ENCODE data around the gene SPDYE2B. TPM values are rescaled to one million over a fixed set of nuclear protein-coding genes. Genes with fewer than 3 reads are reported as not detected.
A peak's percentile ranks its signal among the peaks of the same experiment; 100 is the strongest.
"Not testable (repeated sequence)": the region's sequence is repeated elsewhere in the genome, so short reads cannot be mapped to it uniquely, and the experiment has no call there.

SPDYE2B gene
- total RNA-seq, 1 donor from 2014 or later = not detected

DNA sequence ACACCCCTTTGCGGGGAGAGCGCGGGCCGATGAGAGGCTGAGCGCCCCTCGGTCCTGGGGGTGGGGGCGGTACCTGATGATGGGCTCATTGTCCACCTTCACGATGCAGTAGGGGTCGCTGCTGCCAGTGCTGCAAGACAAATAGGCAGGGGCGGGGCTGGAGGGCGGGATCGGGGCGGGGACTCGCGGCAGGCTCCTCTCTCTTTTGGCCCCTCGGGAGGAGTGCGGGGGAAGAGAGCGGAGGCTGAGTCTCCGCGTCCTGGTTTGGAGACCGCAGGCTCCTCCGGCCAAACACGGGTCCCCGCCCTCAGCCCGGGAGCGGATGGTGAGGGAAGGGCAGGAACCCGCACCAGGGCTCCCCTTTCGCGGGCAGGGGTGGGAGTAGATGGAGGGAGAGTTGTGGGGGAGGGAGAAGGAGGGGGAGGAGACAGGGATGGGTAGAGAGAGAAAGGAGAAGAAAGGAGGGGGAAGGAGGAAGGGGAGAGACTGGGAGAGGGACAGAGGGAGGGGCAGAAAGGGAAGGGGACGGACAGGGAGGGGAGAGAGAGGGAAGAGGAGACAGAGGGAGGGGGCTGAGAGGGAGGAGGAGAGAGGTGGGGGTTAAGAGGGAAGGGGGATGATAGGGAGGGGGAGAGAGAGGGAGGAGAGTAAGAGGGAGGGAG lies 39.0 kb upstream of the SPDYE2B start:
- H3K4me3 ChIP-seq (ENCODE audit: insufficient read depth, low read depth, low read length); H3K4me3 Mint-ChIP-seq (ENCODE audit: unreplicated experiment); H3K79me2 ChIP-seq (ENCODE audit: insufficient read depth, low read length); H3K9ac ChIP-seq (ENCODE audit: low read length); H3K9me3 Mint-ChIP-seq (ENCODE audit: unreplicated experiment); H3K4me1 ChIP-seq (ENCODE audit: insufficient read depth, low read length); FAIRE-seq; H3K4me1 Mint-ChIP-seq (ENCODE audit: low read depth, unreplicated experiment); DNase-seq (ENCODE audit: low read depth); H3K36me3 ChIP-seq (ENCODE audit: insufficient read depth, low read length); H3K27me3 ChIP-seq (ENCODE audit: insufficient read depth, low read length); H3K4me2 ChIP-seq (ENCODE audit: low read length); H3K36me3 Mint-ChIP-seq (ENCODE audit: low read depth, unreplicated experiment); H2AFZ ChIP-seq (ENCODE audit: low read depth, low read length); H3K27me3 Mint-ChIP-seq (ENCODE audit: low read depth, unreplicated experiment); H3K9me3 ChIP-seq (ENCODE audit: insufficient read depth, low read depth, low read length); H3K27ac ChIP-seq (ENCODE audit: low read depth, low read length); H3K27ac Mint-ChIP-seq (ENCODE audit: unreplicated experiment); H4K20me1 ChIP-seq (ENCODE audit: insufficient read depth, low read length): not testable (repeated sequence)

DNA sequence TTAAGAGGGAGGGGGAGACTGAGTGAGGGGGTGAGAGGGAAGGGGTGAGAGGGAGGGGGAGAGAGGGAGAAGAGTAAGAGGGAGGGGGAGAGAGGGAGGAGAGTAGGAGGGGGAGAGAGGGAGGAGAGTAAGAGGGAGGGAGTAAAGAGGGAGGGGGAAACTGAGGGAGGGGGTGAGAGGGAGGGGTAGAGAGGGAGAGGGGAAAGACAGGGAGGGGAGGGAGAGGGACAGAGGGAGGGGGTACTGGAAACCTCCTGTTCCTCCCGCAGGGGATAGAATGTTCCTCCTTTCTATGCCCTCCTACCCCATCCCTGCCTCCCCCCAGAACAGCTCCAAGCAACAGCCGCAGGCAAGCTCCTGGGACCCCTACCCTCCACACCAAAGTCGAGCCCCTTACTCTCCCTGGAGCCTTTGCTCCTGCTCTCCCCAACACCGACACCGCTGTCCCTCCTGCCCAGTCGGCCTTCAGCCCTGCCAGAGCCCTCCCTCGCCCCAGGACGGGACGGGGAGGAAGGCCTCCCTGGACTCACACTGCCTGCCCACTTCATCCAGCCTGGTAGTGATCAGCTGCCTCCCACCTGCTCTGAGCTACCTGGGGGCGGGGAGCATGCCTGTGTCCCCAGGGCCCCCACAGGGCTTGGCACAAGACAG lies 38.3 kb upstream of the SPDYE2B start:
- not testable (repeated sequence) for H3K4me3 Mint-ChIP-seq (ENCODE audit: unreplicated experiment); DNase-seq (ENCODE audit: low read depth)

DNA sequence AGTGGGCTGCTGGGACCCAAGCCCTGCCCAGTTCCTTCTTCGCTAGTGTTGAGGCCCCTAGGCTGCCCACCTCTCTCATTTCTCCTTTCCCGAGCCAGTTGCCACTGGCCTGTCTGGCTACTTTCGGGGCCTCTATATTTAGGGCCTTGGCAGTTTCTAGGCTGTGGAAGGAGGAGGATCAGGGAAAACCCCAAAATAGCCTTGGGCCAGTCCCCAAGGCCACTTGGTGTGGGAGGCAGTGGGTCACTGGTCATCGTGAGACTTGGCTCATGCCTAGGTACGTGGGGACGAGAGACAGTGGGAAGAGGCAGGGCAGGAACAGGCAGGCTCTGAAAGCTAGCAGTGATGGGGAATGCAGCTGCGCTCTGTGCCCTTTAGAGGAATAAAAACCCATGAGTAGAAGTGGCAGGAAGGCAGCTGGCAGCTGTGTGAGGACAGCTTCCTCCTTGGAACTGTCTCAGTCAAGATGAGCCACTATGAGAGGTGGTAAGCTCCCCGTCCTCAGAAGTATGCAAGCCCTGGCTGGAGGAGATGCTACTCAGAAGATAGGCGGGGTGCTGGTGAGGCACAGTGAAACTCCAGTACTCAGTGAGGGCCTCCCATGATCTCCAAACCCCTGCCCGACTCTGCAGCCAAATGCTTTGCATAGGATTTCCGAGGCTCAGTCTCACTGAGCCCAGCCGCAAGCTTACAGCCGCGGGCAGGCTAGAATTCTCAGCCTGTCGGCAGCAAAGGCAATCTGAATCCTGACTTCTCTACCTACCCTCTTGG lies 36.4 kb upstream of the SPDYE2B start:
- H3K27ac ChIP-seq (ENCODE audit: low read depth, low read length); FAIRE-seq; H3K36me3 ChIP-seq (ENCODE audit: insufficient read depth, low read length); H3K27me3 ChIP-seq (ENCODE audit: insufficient read depth, low read length); H3K27me3 Mint-ChIP-seq (ENCODE audit: low read depth, unreplicated experiment); H3K9ac ChIP-seq (ENCODE audit: low read length); H3K4me1 ChIP-seq (ENCODE audit: insufficient read depth, low read length); H3K9me3 ChIP-seq (ENCODE audit: insufficient read depth, low read depth, low read length); DNase-seq (ENCODE audit: low read depth); H3K36me3 Mint-ChIP-seq (ENCODE audit: low read depth, unreplicated experiment); H3K4me3 ChIP-seq (ENCODE audit: insufficient read depth, low read depth, low read length); H3K27ac Mint-ChIP-seq (ENCODE audit: unreplicated experiment); H3K4me3 Mint-ChIP-seq (ENCODE audit: unreplicated experiment); H3K4me2 ChIP-seq (ENCODE audit: low read length); H2AFZ ChIP-seq (ENCODE audit: low read depth, low read length); H4K20me1 ChIP-seq (ENCODE audit: insufficient read depth, low read length); H3K79me2 ChIP-seq (ENCODE audit: insufficient read depth, low read length); H3K9me3 Mint-ChIP-seq (ENCODE audit: unreplicated experiment); H3K4me1 Mint-ChIP-seq (ENCODE audit: low read depth, unreplicated experiment): not testable (repeated sequence)

More for the DNA sequence above, 38.3 kb upstream of the SPDYE2B start:
- H3K36me3 ChIP-seq (ENCODE audit: insufficient read depth, low read length); H3K4me3 ChIP-seq (ENCODE audit: insufficient read depth, low read depth, low read length); FAIRE-seq; H2AFZ ChIP-seq (ENCODE audit: low read depth, low read length); H3K36me3 Mint-ChIP-seq (ENCODE audit: low read depth, unreplicated experiment); H4K20me1 ChIP-seq (ENCODE audit: insufficient read depth, low read length); H3K4me1 Mint-ChIP-seq (ENCODE audit: low read depth, unreplicated experiment); H3K27ac Mint-ChIP-seq (ENCODE audit: unreplicated experiment); H3K9me3 ChIP-seq (ENCODE audit: insufficient read depth, low read depth, low read length); H3K27ac ChIP-seq (ENCODE audit: low read depth, low read length); H3K27me3 Mint-ChIP-seq (ENCODE audit: low read depth, unreplicated experiment); H3K9me3 Mint-ChIP-seq (ENCODE audit: unreplicated experiment); H3K4me1 ChIP-seq (ENCODE audit: insufficient read depth, low read length); H3K79me2 ChIP-seq (ENCODE audit: insufficient read depth, low read length); H3K9ac ChIP-seq (ENCODE audit: low read length); H3K27me3 ChIP-seq (ENCODE audit: insufficient read depth, low read length): not testable (repeated sequence)
- H3K4me2 ChIP-seq (ENCODE audit: low read length) = peak overlapping the region; percentile 54

DNA sequence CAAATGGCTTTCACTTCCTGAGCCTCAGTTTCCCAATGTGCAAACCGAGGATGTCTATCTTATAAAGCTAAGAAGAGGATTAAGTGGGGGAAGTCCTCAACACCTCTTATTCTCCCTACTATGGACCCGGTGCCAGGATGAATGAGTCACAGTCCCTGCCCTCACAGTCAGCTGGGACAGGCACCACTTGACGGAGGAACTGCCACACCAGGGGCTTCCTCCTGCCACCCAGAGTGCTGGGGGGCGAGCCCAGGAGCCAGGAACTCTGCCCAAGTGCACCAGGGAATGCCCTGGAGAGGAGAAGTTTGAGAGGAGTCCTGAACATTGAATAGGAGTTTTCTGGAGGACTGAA lies 35.8 kb upstream of the SPDYE2B start:
- H4K20me1 ChIP-seq (ENCODE audit: insufficient read depth, low read length); H3K36me3 ChIP-seq (ENCODE audit: insufficient read depth, low read length); DNase-seq (ENCODE audit: low read depth); FAIRE-seq; H2AFZ ChIP-seq (ENCODE audit: low read depth, low read length); H3K4me2 ChIP-seq (ENCODE audit: low read length); H3K9me3 Mint-ChIP-seq (ENCODE audit: unreplicated experiment); H3K36me3 Mint-ChIP-seq (ENCODE audit: low read depth, unreplicated experiment); H3K27me3 Mint-ChIP-seq (ENCODE audit: low read depth, unreplicated experiment); H3K4me1 Mint-ChIP-seq (ENCODE audit: low read depth, unreplicated experiment); H3K4me3 ChIP-seq (ENCODE audit: insufficient read depth, low read depth, low read length); H3K27ac ChIP-seq (ENCODE audit: low read depth, low read length); H3K27me3 ChIP-seq (ENCODE audit: insufficient read depth, low read length); H3K4me3 Mint-ChIP-seq (ENCODE audit: unreplicated experiment); H3K27ac Mint-ChIP-seq (ENCODE audit: unreplicated experiment); H3K9ac ChIP-seq (ENCODE audit: low read length); H3K79me2 ChIP-seq (ENCODE audit: insufficient read depth, low read length); H3K4me1 ChIP-seq (ENCODE audit: insufficient read depth, low read length); H3K9me3 ChIP-seq (ENCODE audit: insufficient read depth, low read depth, low read length): not testable (repeated sequence)

DNA sequence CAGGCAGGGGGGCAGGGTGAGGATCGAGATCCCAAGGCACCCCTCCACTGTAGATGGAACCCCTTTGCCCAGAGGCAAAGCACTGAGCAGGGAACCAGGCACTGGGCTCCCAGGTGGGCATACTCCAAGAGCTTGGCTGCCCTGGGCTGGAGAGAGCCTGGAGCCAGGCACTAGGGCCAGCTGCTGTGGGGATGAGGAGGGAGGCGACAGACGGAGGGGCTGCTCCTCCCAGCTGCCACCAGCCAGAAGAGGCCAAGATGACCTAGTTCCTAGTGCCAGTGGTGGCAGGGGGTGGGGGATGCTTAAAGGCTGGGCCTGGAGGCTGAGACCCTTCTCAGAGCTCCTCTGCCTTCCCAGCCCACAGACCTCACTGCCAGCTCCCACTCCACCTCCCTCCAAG lies 35.2 kb upstream of the SPDYE2B start:
- not testable (repeated sequence) for H3K27ac Mint-ChIP-seq (ENCODE audit: unreplicated experiment); H3K4me3 Mint-ChIP-seq (ENCODE audit: unreplicated experiment); H2AFZ ChIP-seq (ENCODE audit: low read depth, low read length); H3K36me3 ChIP-seq (ENCODE audit: insufficient read depth, low read length); H3K4me1 Mint-ChIP-seq (ENCODE audit: low read depth, unreplicated experiment); H3K27me3 ChIP-seq (ENCODE audit: insufficient read depth, low read length); H3K36me3 Mint-ChIP-seq (ENCODE audit: low read depth, unreplicated experiment); H3K79me2 ChIP-seq (ENCODE audit: insufficient read depth, low read length); H3K4me3 ChIP-seq (ENCODE audit: insufficient read depth, low read depth, low read length); H3K4me2 ChIP-seq (ENCODE audit: low read length); H3K27me3 Mint-ChIP-seq (ENCODE audit: low read depth, unreplicated experiment); H3K4me1 ChIP-seq (ENCODE audit: insufficient read depth, low read length); H3K9ac ChIP-seq (ENCODE audit: low read length); H3K9me3 ChIP-seq (ENCODE audit: insufficient read depth, low read depth, low read length); DNase-seq (ENCODE audit: low read depth); H4K20me1 ChIP-seq (ENCODE audit: insufficient read depth, low read length); H3K9me3 Mint-ChIP-seq (ENCODE audit: unreplicated experiment); H3K27ac ChIP-seq (ENCODE audit: low read depth, low read length); FAIRE-seq

DNA sequence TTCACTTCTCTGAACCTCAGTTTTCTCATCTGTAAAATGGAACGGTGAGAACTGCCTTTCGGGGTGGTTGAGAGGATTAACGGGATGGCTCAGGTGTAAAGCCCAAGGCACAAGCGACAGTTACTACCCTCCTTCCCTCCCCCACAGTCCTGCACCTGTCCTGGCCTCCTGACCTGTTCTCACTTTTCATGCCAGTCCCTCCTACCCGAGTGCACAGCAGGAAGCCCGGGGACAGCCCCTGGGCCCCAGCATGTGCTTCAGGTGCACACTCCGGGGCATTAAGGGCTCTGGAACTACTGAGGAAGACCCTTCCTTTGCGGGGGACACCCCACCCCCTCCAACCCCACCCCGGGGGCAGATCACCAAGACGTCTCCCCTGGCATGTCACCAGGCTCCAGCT lies 34.2 kb upstream of the SPDYE2B start:
- not testable (repeated sequence) for H3K9me3 Mint-ChIP-seq (ENCODE audit: unreplicated experiment)

More for the DNA sequence above, 34.2 kb upstream of the SPDYE2B start:
- not testable (repeated sequence) for DNase-seq (ENCODE audit: low read depth); H3K4me1 ChIP-seq (ENCODE audit: insufficient read depth, low read length); H3K27me3 ChIP-seq (ENCODE audit: insufficient read depth, low read length); FAIRE-seq; H2AFZ ChIP-seq (ENCODE audit: low read depth, low read length); H3K4me2 ChIP-seq (ENCODE audit: low read length); H3K9ac ChIP-seq (ENCODE audit: low read length); H3K27ac ChIP-seq (ENCODE audit: low read depth, low read length); H3K79me2 ChIP-seq (ENCODE audit: insufficient read depth, low read length); H4K20me1 ChIP-seq (ENCODE audit: insufficient read depth, low read length); H3K27ac Mint-ChIP-seq (ENCODE audit: unreplicated experiment); H3K9me3 ChIP-seq (ENCODE audit: insufficient read depth, low read depth, low read length); H3K36me3 ChIP-seq (ENCODE audit: insufficient read depth, low read length); H3K4me1 Mint-ChIP-seq (ENCODE audit: low read depth, unreplicated experiment); H3K36me3 Mint-ChIP-seq (ENCODE audit: low read depth, unreplicated experiment); H3K27me3 Mint-ChIP-seq (ENCODE audit: low read depth, unreplicated experiment); H3K4me3 Mint-ChIP-seq (ENCODE audit: unreplicated experiment); H3K4me3 ChIP-seq (ENCODE audit: insufficient read depth, low read depth, low read length)

All from astrocyte (in vitro differentiated cells and primary cell).